ENCODE results near the gene GBX1.

DNA sequence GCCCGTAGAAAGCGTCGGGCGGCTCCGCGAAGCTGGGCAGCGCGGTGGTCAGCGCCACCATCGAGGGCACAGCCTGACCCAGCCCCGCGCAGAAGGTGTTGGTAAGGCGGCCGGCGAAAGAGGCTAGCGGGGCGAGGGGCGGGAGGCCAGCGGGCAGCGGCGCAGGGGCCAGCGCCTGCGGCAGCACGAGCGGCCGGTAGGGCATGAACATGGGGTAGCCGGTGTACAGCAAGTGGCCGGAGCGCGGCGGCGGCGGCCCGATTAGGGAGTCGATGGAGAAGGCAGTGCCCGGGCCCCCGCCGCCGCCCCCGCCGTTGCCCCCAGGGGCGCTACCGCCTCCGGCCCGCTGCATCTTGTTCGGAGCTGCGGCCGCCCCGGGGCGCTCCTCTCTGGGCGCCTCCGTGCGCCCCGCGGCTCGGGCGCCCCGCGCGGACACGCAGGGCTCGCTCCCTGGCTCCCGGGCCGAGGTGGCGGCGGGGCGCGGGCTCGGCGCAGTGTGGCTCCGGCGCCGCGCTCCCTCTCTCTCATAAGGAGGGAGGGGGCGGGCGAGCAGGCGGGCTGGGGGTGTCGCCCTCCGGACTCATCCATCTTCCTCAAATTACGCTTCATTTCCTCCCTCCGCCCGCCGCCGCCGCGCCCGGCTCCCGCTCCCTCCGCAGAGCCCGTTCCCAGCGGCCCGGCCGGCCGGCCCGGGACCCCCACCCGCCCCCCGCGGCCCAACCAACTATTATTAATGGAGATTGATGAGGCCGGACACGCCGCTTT, at the start of gene GBX1:
- TF ChIP-seq, protein P1, sequence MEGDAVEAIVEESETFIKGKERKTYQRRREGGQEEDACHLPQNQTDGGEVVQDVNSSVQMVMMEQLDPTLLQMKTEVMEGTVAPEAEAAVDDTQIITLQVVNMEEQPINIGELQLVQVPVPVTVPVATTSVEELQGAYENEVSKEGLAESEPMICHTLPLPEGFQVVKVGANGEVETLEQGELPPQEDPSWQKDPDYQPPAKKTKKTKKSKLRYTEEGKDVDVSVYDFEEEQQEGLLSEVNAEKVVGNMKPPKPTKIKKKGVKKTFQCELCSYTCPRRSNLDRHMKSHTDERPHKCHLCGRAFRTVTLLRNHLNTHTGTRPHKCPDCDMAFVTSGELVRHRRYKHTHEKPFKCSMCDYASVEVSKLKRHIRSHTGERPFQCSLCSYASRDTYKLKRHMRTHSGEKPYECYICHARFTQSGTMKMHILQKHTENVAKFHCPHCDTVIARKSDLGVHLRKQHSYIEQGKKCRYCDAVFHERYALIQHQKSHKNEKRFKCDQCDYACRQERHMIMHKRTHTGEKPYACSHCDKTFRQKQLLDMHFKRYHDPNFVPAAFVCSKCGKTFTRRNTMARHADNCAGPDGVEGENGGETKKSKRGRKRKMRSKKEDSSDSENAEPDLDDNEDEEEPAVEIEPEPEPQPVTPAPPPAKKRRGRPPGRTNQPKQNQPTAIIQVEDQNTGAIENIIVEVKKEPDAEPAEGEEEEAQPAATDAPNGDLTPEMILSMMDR (IDR thresholded peaks at IDR 0.05), result no peak
- TF ChIP-seq ZFX (IDR thresholded peaks at IDR 0.05; ENCODE audit: borderline replicate concordance), result no peak
